CD4-positive, alpha-beta T cell treated with Interleukin-21 for 1 hour (primary cell): ENCODE measurements around the gene PCIF1.
"Not testable (repeated sequence)": the region's sequence is repeated elsewhere in the genome, so short reads cannot be mapped to it uniquely, and the experiment has no call there.

Source experiments
- DNase-seq: peaks from one replicate; pipeline ENCODE4 v3.0.0-alpha.2; 2020

PCIF1 gene

GRCh38 chr20:45934586-45935415, at the start of gene PCIF1:
Gene PCIF1, plus strand, starts transcription at chr20:45934683. Its CDS starts 4,317 bp downstream, at chr20:45939000.
- peak; percentile 99 for DNase-seq

DNA sequence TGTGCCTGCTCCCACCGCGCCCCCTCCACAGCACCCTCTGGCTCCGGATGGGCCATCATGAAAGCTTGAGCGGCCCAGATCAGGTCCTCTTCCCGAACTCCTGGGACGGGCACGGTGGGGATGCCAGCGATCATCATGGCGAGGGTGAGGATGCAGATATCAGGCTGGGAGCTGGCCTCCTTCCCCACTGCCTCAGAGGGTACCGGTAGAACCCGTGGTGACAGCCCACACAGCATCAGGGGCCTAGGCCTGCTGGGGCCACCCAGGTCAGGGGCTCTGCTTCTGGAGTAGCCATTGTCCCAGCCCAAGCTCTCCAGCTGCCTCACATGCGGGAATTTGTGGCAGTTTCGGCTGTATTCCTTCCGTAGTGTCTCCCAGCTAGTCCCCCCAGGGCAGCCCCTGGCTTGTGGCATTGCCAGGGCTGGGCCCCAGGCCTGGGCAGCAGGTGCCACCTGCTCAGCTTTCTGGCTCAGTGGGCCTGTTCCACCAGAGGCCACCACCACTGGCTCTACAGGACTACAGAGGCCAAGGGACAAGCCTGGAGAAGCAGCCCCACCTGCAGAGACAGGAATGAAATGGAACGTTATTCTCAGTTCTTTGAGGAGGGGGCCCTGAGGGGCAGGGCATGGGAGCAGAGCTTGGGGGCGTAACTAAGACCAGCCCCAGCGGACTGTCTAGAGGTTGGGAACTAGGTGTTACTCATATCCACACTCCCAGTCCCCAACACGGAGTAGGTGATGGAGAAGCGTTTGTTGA, 47.7 kb upstream of the PCIF1 start:
- DNase-seq = no peak

GRCh38 chr20:45887346-45887715, 47.2 kb upstream of the PCIF1 start, which contains the start of gene SPATA25:
Gene SPATA25, minus strand, starts transcription at chr20:45887622. Its CDS starts 32 bp downstream, at chr20:45887590.
- no peak for DNase-seq

- DNase-seq = no peak
Measured at GRCh38 chr20:45888681-45889080, 45.8 kb upstream of the PCIF1 start.

DNA sequence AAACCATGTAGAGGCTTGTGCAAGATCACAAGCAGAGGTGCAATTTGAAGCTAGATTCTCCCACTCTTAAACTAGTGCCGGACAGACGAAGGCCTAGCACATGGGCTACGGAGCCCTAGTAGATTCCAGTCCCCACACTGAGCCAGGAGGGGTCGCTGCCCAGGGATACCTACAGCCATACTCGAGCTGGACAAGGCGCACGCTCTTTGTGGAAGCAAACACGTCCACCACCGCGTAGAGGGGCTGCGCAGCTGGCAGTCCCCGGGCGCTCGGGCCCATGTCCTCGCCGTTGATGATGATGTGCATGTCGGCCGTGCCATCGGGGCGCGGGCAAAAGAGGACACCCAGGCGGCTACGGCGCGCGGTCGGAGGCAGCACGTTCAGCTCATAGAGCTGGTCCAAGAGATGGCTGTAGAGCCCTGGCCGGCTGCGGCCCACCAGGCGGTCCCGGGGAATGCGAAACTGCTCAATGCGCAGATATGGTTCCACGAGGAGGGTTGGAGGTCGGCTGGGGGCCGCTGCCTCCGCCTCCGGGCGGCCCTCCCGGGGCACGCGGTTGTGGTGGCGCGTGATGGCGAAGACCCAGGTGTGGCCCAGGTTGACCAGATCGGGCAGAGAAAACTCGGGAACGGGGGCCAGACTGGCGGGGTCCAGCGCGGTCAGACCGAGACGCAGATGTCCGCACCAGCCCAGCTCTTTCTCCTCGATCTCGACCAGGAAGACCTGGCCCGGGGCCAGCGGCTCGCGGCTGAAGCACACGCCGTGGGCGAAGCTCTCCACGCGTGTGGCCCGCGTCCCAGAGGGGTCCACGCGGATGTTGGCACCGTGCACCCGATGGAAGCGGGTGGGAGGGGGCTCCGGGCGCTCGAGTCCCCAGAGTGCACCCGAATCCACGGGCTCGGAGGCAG, 44.2 kb upstream of the PCIF1 start:
- DNase-seq = peak; percentile 49

DNA sequence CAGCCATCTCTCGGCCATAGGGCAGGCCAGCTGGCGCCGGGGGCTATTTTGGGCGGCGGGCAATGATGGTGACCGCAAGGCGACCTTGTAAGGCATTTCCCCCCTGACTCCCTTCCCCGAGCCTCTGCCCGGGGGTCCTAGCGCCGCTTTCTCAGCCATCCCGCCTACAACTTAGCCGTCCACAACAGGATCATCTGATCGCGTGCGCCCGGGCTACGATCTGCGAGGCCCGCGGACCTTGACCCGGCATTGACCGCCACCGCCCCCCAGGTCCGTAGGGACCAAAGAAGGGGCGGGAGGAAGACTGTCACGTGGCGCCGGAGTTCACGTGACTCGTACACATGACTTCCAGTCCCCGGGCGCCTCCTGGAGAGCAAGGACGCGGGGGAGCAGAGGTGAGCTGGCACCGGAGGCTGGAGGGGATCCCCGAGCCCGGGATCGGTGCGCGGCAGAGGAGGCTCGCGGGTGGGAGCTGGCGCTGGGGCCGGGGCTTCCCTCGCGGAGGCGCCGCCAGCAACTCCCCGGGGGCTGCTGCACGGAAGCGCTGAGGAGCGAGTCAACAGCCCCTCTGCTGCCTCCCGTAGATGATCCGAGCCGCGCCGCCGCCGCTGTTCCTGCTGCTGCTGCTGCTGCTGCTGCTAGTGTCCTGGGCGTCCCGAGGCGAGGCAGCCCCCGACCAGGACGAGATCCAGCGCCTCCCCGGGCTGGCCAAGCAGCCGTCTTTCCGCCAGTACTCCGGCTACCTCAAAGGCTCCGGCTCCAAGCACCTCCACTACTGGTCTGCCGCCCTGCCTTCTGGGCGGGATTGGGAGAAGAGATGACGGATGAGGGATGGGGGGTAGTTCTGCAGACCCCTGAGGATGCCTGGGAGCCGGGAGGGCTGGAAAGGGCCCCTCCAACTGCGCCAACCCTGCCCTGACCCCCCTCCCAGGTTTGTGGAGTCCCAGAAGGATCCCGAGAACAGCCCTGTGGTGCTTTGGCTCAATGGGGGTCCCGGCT, 43.2 kb upstream of the PCIF1 start, which contains the start of the genes CTSA and NEURL2:
CTSA (plus strand) TSS at position 351 of the 999 bp plus-strand sequence; CDS start at position 585, 234 bp downstream.
NEURL2 (minus strand) TSS at position 224 of the 999 bp plus-strand sequence; CDS start at position 7, 217 bp downstream.
- DNase-seq = peak; percentile 84

DNA sequence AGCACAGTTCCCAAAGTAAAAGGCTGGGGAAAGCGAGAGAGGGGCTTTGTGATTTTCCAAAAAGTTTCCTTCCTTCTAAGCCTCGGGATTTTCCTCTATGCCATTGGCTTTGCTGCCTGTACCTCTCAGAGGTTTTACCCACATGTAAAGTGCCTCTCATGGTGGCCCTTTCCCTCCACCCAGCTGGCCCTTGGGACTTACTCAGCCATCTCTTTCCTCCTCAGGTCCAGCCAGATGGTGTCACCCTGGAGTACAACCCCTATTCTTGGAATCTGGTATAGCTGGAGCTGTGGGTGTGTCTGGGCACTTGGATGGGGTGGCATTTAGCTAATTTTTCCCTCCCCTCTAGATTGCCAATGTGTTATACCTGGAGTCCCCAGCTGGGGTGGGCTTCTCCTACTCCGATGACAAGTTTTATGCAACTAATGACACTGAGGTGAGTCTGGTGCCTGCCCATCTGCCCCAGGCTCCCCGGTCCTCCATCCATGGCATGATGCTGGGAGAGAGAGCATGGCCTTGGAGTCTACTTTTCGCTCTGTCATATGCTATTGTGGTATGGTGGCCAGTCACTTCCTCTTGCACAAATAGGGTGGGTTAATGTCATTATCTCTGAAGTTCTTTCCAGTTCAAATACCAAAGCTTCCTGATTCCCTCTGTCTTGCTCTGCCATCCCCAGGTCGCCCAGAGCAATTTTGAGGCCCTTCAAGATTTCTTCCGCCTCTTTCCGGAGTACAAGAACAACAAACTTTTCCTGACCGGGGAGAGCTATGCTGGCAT, 42.2 kb upstream of the PCIF1 start:
- DNase-seq = no peak

DNA sequence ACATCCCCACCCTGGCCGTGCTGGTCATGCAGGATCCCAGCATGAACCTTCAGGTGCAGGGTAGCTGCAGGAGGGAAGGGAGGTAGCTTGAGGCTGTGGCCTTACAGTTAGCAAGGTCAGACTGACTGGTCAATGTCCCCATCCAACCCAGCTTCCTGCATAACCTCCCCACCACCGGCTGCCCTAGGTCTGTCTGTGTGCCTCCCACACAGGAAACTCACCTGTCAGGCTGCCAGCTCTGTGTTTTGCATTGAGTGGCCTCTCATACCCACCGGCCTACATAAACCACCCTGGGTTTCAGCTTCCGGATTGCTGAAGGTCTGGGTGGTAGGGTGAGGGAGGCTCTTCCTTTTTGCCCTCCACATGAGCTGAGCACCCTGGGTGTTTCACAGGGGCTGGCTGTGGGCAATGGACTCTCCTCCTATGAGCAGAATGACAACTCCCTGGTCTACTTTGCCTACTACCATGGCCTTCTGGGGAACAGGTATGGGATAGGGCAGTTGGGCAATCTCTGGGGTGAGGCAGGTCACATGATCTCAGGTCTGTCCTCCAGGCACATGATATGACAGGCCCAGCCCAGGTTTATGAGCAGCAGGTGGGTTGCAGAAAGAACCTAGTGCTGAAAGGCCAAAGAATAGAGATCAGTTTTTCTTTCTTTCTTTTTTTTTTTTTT, 41.5 kb upstream of the PCIF1 start:
- peak; percentile 30 for DNase-seq

DNA sequence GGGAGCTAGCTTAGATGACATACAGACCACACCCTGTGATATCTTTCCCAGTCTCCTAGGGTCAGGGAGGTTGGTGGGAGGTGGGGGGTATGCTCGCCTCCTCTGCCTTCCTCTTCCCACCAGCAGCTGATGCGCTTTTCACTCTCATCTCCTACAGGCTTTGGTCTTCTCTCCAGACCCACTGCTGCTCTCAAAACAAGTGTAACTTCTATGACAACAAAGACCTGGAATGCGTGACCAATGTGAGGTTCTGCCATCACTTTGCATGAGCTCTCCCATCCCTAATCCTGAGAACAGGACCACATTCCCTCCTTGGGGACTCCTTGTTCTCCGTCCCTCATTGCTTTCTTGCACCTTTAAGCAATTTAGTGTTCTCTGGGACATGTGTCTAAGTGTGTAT, 40.7 kb upstream of the PCIF1 start:
- no peak for DNase-seq

DNA sequence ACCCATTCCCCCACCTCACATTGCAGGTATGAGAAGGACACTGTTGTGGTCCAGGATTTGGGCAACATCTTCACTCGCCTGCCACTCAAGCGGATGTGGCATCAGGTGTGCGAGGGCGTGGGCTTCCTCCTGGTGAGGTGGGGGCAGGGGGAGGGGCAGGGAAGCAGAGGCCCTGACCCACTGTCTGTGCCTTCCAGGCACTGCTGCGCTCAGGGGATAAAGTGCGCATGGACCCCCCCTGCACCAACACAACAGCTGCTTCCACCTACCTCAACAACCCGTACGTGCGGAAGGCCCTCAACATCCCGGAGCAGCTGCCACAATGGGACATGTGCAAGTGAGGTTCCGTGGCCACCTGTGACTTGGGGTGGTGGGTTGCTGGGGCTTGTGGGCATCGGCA, 39.7 kb upstream of the PCIF1 start:
- DNase-seq = no peak

- DNase-seq = no peak
Measured at GRCh38 chr20:45896641-45897161, 37.8 kb upstream of the PCIF1 start.

DNA sequence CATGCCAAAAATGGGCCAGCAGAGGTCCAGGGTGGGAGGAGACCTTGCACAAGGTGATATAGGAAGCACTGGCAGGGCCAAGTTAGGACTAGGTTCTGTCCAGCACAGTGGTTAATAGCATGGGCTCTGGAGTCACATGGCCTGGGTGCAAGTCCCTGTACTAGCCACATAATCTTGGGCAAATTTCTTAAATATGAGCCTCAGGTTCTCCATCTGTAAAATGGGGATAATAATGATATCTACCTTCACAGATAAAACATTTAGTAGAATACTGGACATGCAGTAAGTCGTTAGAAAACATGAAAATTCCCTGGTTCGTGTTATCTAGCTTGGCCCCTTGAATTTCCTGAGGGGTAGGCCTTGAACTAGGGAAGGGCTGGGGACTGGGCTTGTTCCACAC, 37.2 kb upstream of the PCIF1 start:
- no peak for DNase-seq

GRCh38 chr20:45897692-45898091, 36.8 kb upstream of the PCIF1 start:
- DNase-seq = no peak

DNA sequence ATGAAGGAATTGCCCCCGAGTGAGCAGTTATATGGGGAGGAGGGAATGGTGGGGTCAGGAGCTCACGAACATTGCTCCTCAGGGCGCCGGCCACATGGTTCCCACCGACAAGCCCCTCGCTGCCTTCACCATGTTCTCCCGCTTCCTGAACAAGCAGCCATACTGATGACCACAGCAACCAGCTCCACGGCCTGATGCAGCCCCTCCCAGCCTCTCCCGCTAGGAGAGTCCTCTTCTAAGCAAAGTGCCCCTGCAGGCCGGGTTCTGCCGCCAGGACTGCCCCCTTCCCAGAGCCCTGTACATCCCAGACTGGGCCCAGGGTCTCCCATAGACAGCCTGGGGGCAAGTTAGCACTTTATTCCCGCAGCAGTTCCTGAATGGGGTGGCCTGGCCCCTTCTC, 36.2 kb upstream of the PCIF1 start:
- no peak for DNase-seq

DNA sequence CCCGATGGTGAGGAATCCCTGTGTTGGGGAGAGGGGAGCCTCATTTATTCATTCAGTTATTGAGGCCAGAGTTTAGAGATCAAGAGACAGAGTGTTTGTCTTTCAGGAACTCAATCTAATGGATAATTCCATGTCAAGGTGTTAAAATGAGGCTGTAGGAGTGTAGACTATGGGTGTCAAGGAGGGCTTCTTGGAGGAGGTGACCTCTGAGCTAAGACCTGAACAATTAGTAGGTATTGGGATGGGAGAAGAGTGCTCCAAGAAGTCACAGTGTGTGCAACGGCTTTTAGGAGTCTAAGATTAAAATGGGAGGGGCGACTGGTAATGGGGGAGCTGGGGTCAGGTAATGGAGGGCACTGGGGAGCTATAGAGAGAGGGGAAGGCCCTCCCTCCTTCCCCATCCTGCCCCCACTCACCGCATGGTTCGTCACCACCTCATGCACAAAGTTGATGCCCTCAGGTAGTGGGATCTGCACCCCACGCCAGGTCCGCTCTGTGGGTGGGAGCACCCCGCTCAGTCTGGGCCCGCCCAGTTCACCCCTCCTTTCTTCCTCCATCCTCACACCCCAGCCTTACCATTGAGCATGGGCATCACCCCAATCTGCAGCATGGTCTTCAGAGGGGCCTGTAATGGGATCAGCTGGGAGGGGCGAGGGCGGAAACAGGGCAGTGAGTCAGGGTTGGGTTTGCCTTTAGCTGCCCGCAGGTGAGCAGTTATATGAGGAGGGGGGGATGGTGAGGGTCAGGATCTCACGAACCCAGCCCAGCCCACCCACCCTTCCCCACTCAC, 35.2 kb upstream of the PCIF1 start:
- no peak for DNase-seq

- DNase-seq = not testable (repeated sequence)
Measured at GRCh38 chr20:45901332-45901731, 33.2 kb upstream of the PCIF1 start.

GRCh38 chr20:45902199-45902701, 32.2 kb upstream of the PCIF1 start:
- DNase-seq = no peak
